ENCODE measurements around the gene THSD8.

The THSD8 gene

GRCh38 chr19:12800466-12800770, 1.5 kb upstream of the THSD8 start:
- Histone ChIP-seq H3K36me3 (ENCODE audit: control insufficient read depth in 1 of 2, insufficient read depth in 2 of 2, low read length in 2 of 2) (peaks cover 17% of the 10 kb centered on the region in 2 experiments), H3K9ac (ENCODE audit: low read length) (no peak overlapping the region), H2BK120ac (ENCODE audit: insufficient read depth, low read length, poor library complexity) (no peak overlapping the region), H4K8ac (ENCODE audit: low read depth, low read length) (no peak overlapping the region), H4K91ac (ENCODE audit: low read depth, low read length) (no peak overlapping the region), H3K18ac (ENCODE audit: low read length) (no peak overlapping the region), H2BK12ac (ENCODE audit: low read length) (no peak overlapping the region), H3K4me2 (ENCODE audit: low read length) (peak overlapping the region; percentile 92), H4K12ac (ENCODE audit: low read depth, low read length) (no peak overlapping the region), H3K14ac (ENCODE audit: low read length) (no peak overlapping the region), H3K79me1 (ENCODE audit: low read length) (peaks cover 6% of the 10 kb centered on the region), H2BK5ac (ENCODE audit: low read depth, low read length, poor library complexity) (no peak overlapping the region), H3K4me1 (ENCODE audit: control insufficient read depth in 1 of 2, insufficient read depth in 2 of 2, low read length in 2 of 2) (peaks cover 4 to 9% of the 10 kb centered on the region in 2 experiments), H2AK5ac (ENCODE audit: low read length) (no peak overlapping the region), H3K27ac (ENCODE audit: low read depth, low read length) (no peak overlapping the region), H3K4ac (ENCODE audit: low read depth, low read length) (no peak overlapping the region), H3K4me3 (ENCODE audit: low read depth, low read length) (no peak overlapping the region), H3K23ac (ENCODE audit: low read length) (no peak overlapping the region), H3K9me3 (ENCODE audit: insufficient read depth, low read depth, low read length) (no peaks in the 10 kb centered on the region), H3K27me3 (ENCODE audit: insufficient read depth, low read length) (no peaks in the 10 kb centered on the region), H3K79me2 (ENCODE audit: control insufficient read depth, insufficient read depth, low read length, poor library complexity) (peaks cover 6% of the 10 kb centered on the region), H2AFZ (ENCODE audit: insufficient read depth, low read length, poor library complexity) (no peak overlapping the region)
- DNase-seq, result no peak
- WGBS (ENCODE audit: extremely low coverage, insufficient coverage, insufficient read length), result no CpG with 5 or more reads among the region's 1 CpG

DNA sequence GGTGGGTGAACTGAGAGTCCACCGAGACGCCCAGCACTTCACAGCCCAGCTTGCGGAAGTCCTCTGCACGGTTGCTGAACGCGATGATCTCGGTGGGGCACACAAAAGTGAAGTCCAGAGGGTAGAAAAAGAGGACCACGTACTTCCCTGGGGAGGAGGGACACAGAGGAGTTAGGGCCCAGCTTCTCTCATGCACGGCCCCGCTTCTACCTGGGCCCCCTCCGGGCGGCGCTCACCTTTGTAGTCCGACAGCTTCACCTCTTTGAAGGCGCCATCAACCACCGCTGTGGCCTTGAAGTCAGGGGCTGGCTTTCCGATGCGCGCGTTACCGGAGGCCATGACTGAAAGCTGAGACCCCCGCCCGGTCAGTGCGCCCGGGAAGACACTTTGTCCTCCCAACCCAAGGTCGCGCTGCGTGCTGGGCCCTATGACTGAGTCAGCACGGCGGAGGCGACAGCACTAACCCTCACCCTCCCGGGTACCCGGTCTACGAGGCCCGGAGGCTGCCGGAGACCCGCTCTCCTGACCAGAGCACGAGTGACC, 875 bp upstream of the THSD8 start:
- H2BK12ac ChIP-seq (ENCODE audit: low read length), result no peak overlapping the region
- H3K4me1 ChIP-seq (ENCODE audit: control insufficient read depth in 1 of 2, insufficient read depth in 2 of 2, low read length in 2 of 2), result peaks cover 4 to 11% of the 10 kb centered on the region in 2 experiments
- H3K18ac ChIP-seq (ENCODE audit: low read length), result peak overlapping the region; percentile 13
- H3K14ac ChIP-seq (ENCODE audit: low read length), result peak overlapping the region; percentile 25
- peak overlapping the region; percentile 54 for H4K91ac ChIP-seq (ENCODE audit: low read depth, low read length)
- H4K12ac ChIP-seq (ENCODE audit: low read depth, low read length), result peak overlapping the region; percentile 3
- peak overlapping the region; percentile 92 for H3K4me2 ChIP-seq (ENCODE audit: low read length)
- peaks cover 17% of the 10 kb centered on the region in 2 experiments for H3K36me3 ChIP-seq (ENCODE audit: control insufficient read depth in 1 of 2, insufficient read depth in 2 of 2, low read length in 2 of 2)
- H3K79me1 ChIP-seq (ENCODE audit: low read length), result peaks cover 6% of the 10 kb centered on the region
- H2BK5ac ChIP-seq (ENCODE audit: low read depth, low read length, poor library complexity), result no peak overlapping the region
- peaks cover 6% of the 10 kb centered on the region for H3K79me2 ChIP-seq (ENCODE audit: control insufficient read depth, insufficient read depth, low read length, poor library complexity)
- H3K27ac ChIP-seq (ENCODE audit: low read depth, low read length), result no peak overlapping the region
- H3K9ac ChIP-seq (ENCODE audit: low read length), result peak overlapping the region; percentile 87
- peak overlapping the region; percentile 94 for H3K4me3 ChIP-seq (ENCODE audit: low read depth, low read length)
- H3K4ac ChIP-seq (ENCODE audit: low read depth, low read length), result peak overlapping the region; percentile 20
- peak overlapping the region; percentile 63 for H4K8ac ChIP-seq (ENCODE audit: low read depth, low read length)
- H2BK120ac ChIP-seq (ENCODE audit: insufficient read depth, low read length, poor library complexity), result peak overlapping the region; percentile 0
- WGBS (ENCODE audit: extremely low coverage, insufficient coverage, insufficient read length), result no CpG with 5 or more reads among the region's 38 CpGs
- DNase-seq, result peak in 1 of 2 donors; percentile 32
- H3K27me3 ChIP-seq (ENCODE audit: insufficient read depth, low read length), result no peaks in the 10 kb centered on the region
- no peaks in the 10 kb centered on the region for H3K9me3 ChIP-seq (ENCODE audit: insufficient read depth, low read depth, low read length)
- H3K23ac ChIP-seq (ENCODE audit: low read length), result no peak overlapping the region
- H2AFZ ChIP-seq (ENCODE audit: insufficient read depth, low read length, poor library complexity), result peak overlapping the region; percentile 19
- H2AK5ac ChIP-seq (ENCODE audit: low read length), result no peak overlapping the region

GRCh38 chr19:12802267-12803106, 618 bp downstream of the THSD8 start:
- Histone ChIP-seq H3K9ac (ENCODE audit: low read length) (no peak overlapping the region), H4K91ac (ENCODE audit: low read depth, low read length) (no peak overlapping the region), H2BK5ac (ENCODE audit: low read depth, low read length, poor library complexity) (no peak overlapping the region), H3K79me2 (ENCODE audit: control insufficient read depth, insufficient read depth, low read length, poor library complexity) (peaks cover 9% of the 10 kb centered on the region), H4K12ac (ENCODE audit: low read depth, low read length) (no peak overlapping the region), H3K18ac (ENCODE audit: low read length) (no peak overlapping the region), H3K4me3 (ENCODE audit: low read depth, low read length) (peak overlapping the region; percentile 94), H3K14ac (ENCODE audit: low read length) (no peak overlapping the region), H3K79me1 (ENCODE audit: low read length) (peaks cover 11% of the 10 kb centered on the region), H3K27me3 (ENCODE audit: insufficient read depth, low read length) (no peaks in the 10 kb centered on the region), H3K23ac (ENCODE audit: low read length) (no peak overlapping the region), H3K9me3 (ENCODE audit: insufficient read depth, low read depth, low read length) (no peaks in the 10 kb centered on the region), H3K4ac (ENCODE audit: low read depth, low read length) (no peak overlapping the region), H3K36me3 (ENCODE audit: control insufficient read depth in 1 of 2, insufficient read depth in 2 of 2, low read length in 2 of 2) (peaks cover 16 to 19% of the 10 kb centered on the region in 2 experiments), H2AK5ac (ENCODE audit: low read length) (no peak overlapping the region), H3K4me2 (ENCODE audit: low read length) (peak overlapping the region; percentile 92), H3K27ac (ENCODE audit: low read depth, low read length) (no peak overlapping the region), H2BK12ac (ENCODE audit: low read length) (no peak overlapping the region), H3K4me1 (ENCODE audit: control insufficient read depth in 1 of 2, insufficient read depth in 2 of 2, low read length in 2 of 2) (peaks cover 11 to 21% of the 10 kb centered on the region in 2 experiments), H4K8ac (ENCODE audit: low read depth, low read length) (peak overlapping the region; percentile 19), H2AFZ (ENCODE audit: insufficient read depth, low read length, poor library complexity) (peak overlapping the region; percentile 88), H2BK120ac (ENCODE audit: insufficient read depth, low read length, poor library complexity) (no peak overlapping the region)
- no CpG with 5 or more reads among the region's 22 CpGs for WGBS (ENCODE audit: extremely low coverage, insufficient coverage, insufficient read length)
- DNase-seq, result peak in 1 of 2 donors; percentile 45

DNA sequence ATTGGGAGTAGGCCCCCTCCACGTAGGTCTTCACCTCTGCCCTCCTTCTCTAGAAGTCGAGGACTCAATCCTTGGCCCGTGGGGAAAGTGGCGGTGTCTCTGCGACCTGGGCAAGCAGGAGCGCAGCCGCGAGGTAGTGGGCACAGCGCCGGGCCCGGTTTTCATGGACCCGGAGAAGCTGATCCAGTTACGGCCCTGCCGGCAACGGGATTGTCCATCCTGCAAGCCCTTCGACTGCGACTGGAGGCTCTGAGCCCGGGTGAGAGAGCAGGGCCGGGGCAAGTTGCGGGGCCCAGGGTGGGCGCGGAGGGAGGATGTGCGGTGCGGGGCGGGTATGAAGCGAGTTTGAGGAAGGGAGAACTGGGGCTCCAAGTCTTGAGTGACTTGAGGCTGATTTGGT, 2.2 kb downstream of the THSD8 start:
- no peak for DNase-seq
- no peak overlapping the region for H3K14ac ChIP-seq (ENCODE audit: low read length)
- no peak overlapping the region for H4K12ac ChIP-seq (ENCODE audit: low read depth, low read length)
- no peak overlapping the region for H3K23ac ChIP-seq (ENCODE audit: low read length)
- H2BK12ac ChIP-seq (ENCODE audit: low read length), result no peak overlapping the region
- no peak overlapping the region for H3K27ac ChIP-seq (ENCODE audit: low read depth, low read length)
- H3K27me3 ChIP-seq (ENCODE audit: insufficient read depth, low read length), result no peaks in the 10 kb centered on the region
- peaks cover 19 to 21% of the 10 kb centered on the region in 2 experiments for H3K36me3 ChIP-seq (ENCODE audit: control insufficient read depth in 1 of 2, insufficient read depth in 2 of 2, low read length in 2 of 2)
- H3K79me1 ChIP-seq (ENCODE audit: low read length), result peaks cover 11% of the 10 kb centered on the region
- H3K4me1 ChIP-seq (ENCODE audit: control insufficient read depth in 1 of 2, insufficient read depth in 2 of 2, low read length in 2 of 2), result peaks cover 11 to 21% of the 10 kb centered on the region in 2 experiments
- 100% methylated on average over 6 of the region's 26 CpGs for WGBS (ENCODE audit: extremely low coverage, insufficient coverage, insufficient read length)
- H3K9ac ChIP-seq (ENCODE audit: low read length), result no peak overlapping the region
- H2AK5ac ChIP-seq (ENCODE audit: low read length), result no peak overlapping the region
- no peak overlapping the region for H2AFZ ChIP-seq (ENCODE audit: insufficient read depth, low read length, poor library complexity)
- H4K91ac ChIP-seq (ENCODE audit: low read depth, low read length), result no peak overlapping the region
- peaks cover 9% of the 10 kb centered on the region for H3K79me2 ChIP-seq (ENCODE audit: control insufficient read depth, insufficient read depth, low read length, poor library complexity)
- H3K4me2 ChIP-seq (ENCODE audit: low read length), result no peak overlapping the region
- H3K4me3 ChIP-seq (ENCODE audit: low read depth, low read length), result no peak overlapping the region
- no peak overlapping the region for H2BK120ac ChIP-seq (ENCODE audit: insufficient read depth, low read length, poor library complexity)
- no peak overlapping the region for H4K8ac ChIP-seq (ENCODE audit: low read depth, low read length)
- H3K9me3 ChIP-seq (ENCODE audit: insufficient read depth, low read depth, low read length), result no peaks in the 10 kb centered on the region
- H3K4ac ChIP-seq (ENCODE audit: low read depth, low read length), result no peak overlapping the region
- H2BK5ac ChIP-seq (ENCODE audit: low read depth, low read length, poor library complexity), result no peak overlapping the region
- no peak overlapping the region for H3K18ac ChIP-seq (ENCODE audit: low read length)
